Measurements from ENCODE around the gene VSTM4. TPM values are rescaled to one million over a fixed set of nuclear protein-coding genes. Genes with fewer than 3 reads are reported as not detected.

Gene VSTM4
- total RNA-seq, 2 experiments from 2014 or later: 0.10 TPM

GRCh38 chr10:48999346-48999745 lies 116.0 kb downstream of the VSTM4 start:
- ChIA-PET CTCF (no interaction called here), POLR2A (no interaction called here)
- Mint-ChIP-seq H3K4me3 (no peak overlapping the region), H3K9me3 (no peaks in the 10 kb centered on the region), H3K36me3 (ENCODE audit: low read depth) (no peaks in the 10 kb centered on the region), H3K27ac (no peak overlapping the region), H3K27me3 (no peaks in the 10 kb centered on the region), H3K4me1 (no peaks in the 10 kb centered on the region)
- no peak for DNase-seq

- H3K4me1 Mint-ChIP-seq: no peaks in the 10 kb centered on the region
- no peak overlapping the region for H3K4me3 Mint-ChIP-seq
- no peaks in the 10 kb centered on the region for H3K36me3 Mint-ChIP-seq (ENCODE audit: low read depth)
- H3K27me3 Mint-ChIP-seq: no peaks in the 10 kb centered on the region
- CTCF ChIA-PET: no interaction called here
- no peak overlapping the region for H3K27ac Mint-ChIP-seq
- POLR2A ChIA-PET: no interaction called here
- DNase-seq: no peak
- H3K9me3 Mint-ChIP-seq: no peaks in the 10 kb centered on the region
These were observed 119.0 kb downstream of the VSTM4 start for GRCh38 chr10:48996329-48996728.

- Mint-ChIP-seq H3K27ac (no peak overlapping the region), H3K9me3 (no peaks in the 10 kb centered on the region), H3K27me3 (no peaks in the 10 kb centered on the region), H3K4me3 (no peak overlapping the region), H3K4me1 (no peaks in the 10 kb centered on the region), H3K36me3 (ENCODE audit: low read depth) (no peaks in the 10 kb centered on the region)
- ChIA-PET CTCF (no interaction called here), POLR2A (no interaction called here)
- DNase-seq: no peak
These were observed 121.7 kb downstream of the VSTM4 start for GRCh38 chr10:48993627-48994026.

- no peaks in the 10 kb centered on the region for H3K4me1 Mint-ChIP-seq
- no peaks in the 10 kb centered on the region for H3K36me3 Mint-ChIP-seq (ENCODE audit: low read depth)
- H3K9me3 Mint-ChIP-seq: no peaks in the 10 kb centered on the region
- no peaks in the 10 kb centered on the region for H3K27me3 Mint-ChIP-seq
- CTCF ChIA-PET: no interaction called here
- POLR2A ChIA-PET: no interaction called here
- no peak overlapping the region for H3K4me3 Mint-ChIP-seq
- DNase-seq: no peak
- H3K27ac Mint-ChIP-seq: no peak overlapping the region
These were observed 125.1 kb downstream of the VSTM4 start for GRCh38 chr10:48990226-48990625.

- POLR2A ChIA-PET: interaction anchor here (0.7 kb wide), 1 partner anchor 329 kb away, joined by 3 read pairs; no protein-coding TSS in a partner anchor
- H3K4me3 Mint-ChIP-seq: no peak overlapping the region
- DNase-seq: no peak
- H3K27ac Mint-ChIP-seq: no peak overlapping the region
- no peaks in the 10 kb centered on the region for H3K9me3 Mint-ChIP-seq
- CTCF ChIA-PET: no interaction called here
- no peaks in the 10 kb centered on the region for H3K36me3 Mint-ChIP-seq (ENCODE audit: low read depth)
- no peaks in the 10 kb centered on the region for H3K27me3 Mint-ChIP-seq
- H3K4me1 Mint-ChIP-seq: no peaks in the 10 kb centered on the region
These were observed 129.6 kb downstream of the VSTM4 start for GRCh38 chr10:48985621-48986158.

- POLR2A ChIA-PET: no interaction called here
- Mint-ChIP-seq H3K27ac (no peak overlapping the region), H3K27me3 (no peaks in the 10 kb centered on the region), H3K4me1 (no peaks in the 10 kb centered on the region), H3K4me3 (no peak overlapping the region), H3K36me3 (ENCODE audit: low read depth) (no peaks in the 10 kb centered on the region), H3K9me3 (no peaks in the 10 kb centered on the region)
- DNase-seq: no peak
- CTCF ChIA-PET: no interaction called here
These were observed 131.5 kb downstream of the VSTM4 start for GRCh38 chr10:48983648-48984351.

- no peaks in the 10 kb centered on the region for H3K36me3 Mint-ChIP-seq (ENCODE audit: low read depth)
- POLR2A ChIA-PET: no interaction called here
- H3K27ac Mint-ChIP-seq: no peak overlapping the region
- no peak for DNase-seq
- no peak overlapping the region for H3K4me3 Mint-ChIP-seq
- CTCF ChIA-PET: interaction anchor here (1.1 to 1.6 kb wide), 4 partner anchors 179 to 530 kb away, joined by 3 to 8 read pairs (median 3); no protein-coding TSS in a partner anchor
- no peaks in the 10 kb centered on the region for H3K4me1 Mint-ChIP-seq
- no peaks in the 10 kb centered on the region for H3K27me3 Mint-ChIP-seq
- no peaks in the 10 kb centered on the region for H3K9me3 Mint-ChIP-seq
These were observed 132.7 kb downstream of the VSTM4 start for GRCh38 chr10:48982584-48982983.

- peak; percentile 54 for DNase-seq
- Mint-ChIP-seq H3K4me1 (no peaks in the 10 kb centered on the region), H3K27me3 (no peaks in the 10 kb centered on the region), H3K4me3 (no peak overlapping the region), H3K27ac (no peak overlapping the region), H3K9me3 (no peaks in the 10 kb centered on the region), H3K36me3 (ENCODE audit: low read depth) (no peaks in the 10 kb centered on the region)
- CTCF ChIA-PET: interaction anchor here (1.0 to 1.6 kb wide), 5 partner anchors 119 to 531 kb away, joined by 3 to 8 read pairs (median 3); no protein-coding TSS in a partner anchor
- POLR2A ChIA-PET: no interaction called here
These were observed 133.9 kb downstream of the VSTM4 start for GRCh38 chr10:48981310-48981907.

- H3K9me3 Mint-ChIP-seq: no peaks in the 10 kb centered on the region
- no peak overlapping the region for H3K4me3 Mint-ChIP-seq
- ChIA-PET POLR2A (no interaction called here), CTCF (interaction anchor here (1.9 to 2.8 kb wide), 2 partner anchors 186 to 320 kb away, joined by 5 to 6 read pairs; no protein-coding TSS in a partner anchor)
- DNase-seq: no peak
- H3K27me3 Mint-ChIP-seq: peaks cover 3% of the 10 kb centered on the region
- H3K4me1 Mint-ChIP-seq: no peaks in the 10 kb centered on the region
- no peak overlapping the region for H3K27ac Mint-ChIP-seq
- H3K36me3 Mint-ChIP-seq (ENCODE audit: low read depth): no peaks in the 10 kb centered on the region
These were observed 137.0 kb downstream of the VSTM4 start for GRCh38 chr10:48978318-48978717.

- Mint-ChIP-seq H3K4me3 (no peak overlapping the region), H3K27ac (no peak overlapping the region), H3K9me3 (no peaks in the 10 kb centered on the region), H3K36me3 (ENCODE audit: low read depth) (no peaks in the 10 kb centered on the region), H3K27me3 (peaks cover 8% of the 10 kb centered on the region), H3K4me1 (no peaks in the 10 kb centered on the region)
- no peak for DNase-seq
- ChIA-PET CTCF (interaction anchor here (0.6 to 2.0 kb wide), 9 partner anchors 75 to 561 kb away, joined by 3 to 5 read pairs (median 3); no protein-coding TSS in a partner anchor), POLR2A (no interaction called here)
These were observed 139.1 kb downstream of the VSTM4 start for GRCh38 chr10:48976196-48976595.

- CTCF ChIA-PET: no interaction called here
- Mint-ChIP-seq H3K27me3 (peaks cover 8% of the 10 kb centered on the region), H3K9me3 (no peaks in the 10 kb centered on the region), H3K4me1 (peaks cover 9% of the 10 kb centered on the region), H3K36me3 (ENCODE audit: low read depth) (no peaks in the 10 kb centered on the region), H3K27ac (no peak overlapping the region), H3K4me3 (no peak overlapping the region)
- DNase-seq: no peak
- POLR2A ChIA-PET: no interaction called here
These were observed 140.7 kb downstream of the VSTM4 start for GRCh38 chr10:48974510-48975156.

- ChIA-PET POLR2A (no interaction called here), CTCF (no interaction called here)
- Mint-ChIP-seq H3K4me3 (no peak overlapping the region), H3K27ac (no peak overlapping the region), H3K27me3 (peaks cover 8% of the 10 kb centered on the region), H3K4me1 (peaks cover 9% of the 10 kb centered on the region), H3K9me3 (no peaks in the 10 kb centered on the region), H3K36me3 (ENCODE audit: low read depth) (no peaks in the 10 kb centered on the region)
- no peak for DNase-seq
These were observed 142.3 kb downstream of the VSTM4 start for GRCh38 chr10:48973065-48973464.

- no peak for DNase-seq
- H3K36me3 Mint-ChIP-seq (ENCODE audit: low read depth): no peaks in the 10 kb centered on the region
- ChIA-PET POLR2A (no interaction called here), CTCF (no interaction called here)
- H3K9me3 Mint-ChIP-seq: no peaks in the 10 kb centered on the region
- H3K4me1 Mint-ChIP-seq: peaks cover 9% of the 10 kb centered on the region
- peaks cover 11% of the 10 kb centered on the region for H3K27me3 Mint-ChIP-seq
- no peak overlapping the region for H3K27ac Mint-ChIP-seq
- H3K4me3 Mint-ChIP-seq: no peak overlapping the region
These were observed 144.7 kb downstream of the VSTM4 start for GRCh38 chr10:48970654-48971053.
